B cell (primary cell): ENCODE data around the gene TCF12. TPM values are rescaled to one million over a fixed set of nuclear protein-coding genes. Genes with fewer than 3 reads are reported as not detected.

Source experiments
- ATAC-seq: fragments of 200-7000 bp; cut with Tn5 transposase; one replicate; pipeline ENCODE4 v1.10.0; 2021; ENCODE audit warnings: low read depth, mild to moderate bottlenecking, moderate number of reproducible peaks, moderate library complexity
- CTCF ChIA-PET: fragments of 350-600 bp; sonication (Branson Sonifier 250); formaldehyde crosslinking; loops from one replicate; lab custom pipeline; 2021; ENCODE audit warnings: antibody characterized with exemption, inconsistent platforms; lab: Charles Lee
- POLR2A ChIA-PET: fragments of 350-600 bp; sonication (Branson Sonifier 250); formaldehyde crosslinking; loops from one replicate; lab custom pipeline; 2021; ENCODE audit warnings: antibody characterized with exemption; lab: Charles Lee
- DNase-seq: peaks from one replicate; pipeline ENCODE4 v3.0.0; 2013
- H2AFZ ChIP-seq: 2 replicates; pipeline ENCODE4 v1.6.1; 2012; ENCODE audit warnings: mild to moderate bottlenecking, low read depth, low read length; ENCODE audit not compliant: insufficient read depth, poor library complexity, severe bottlenecking
- H3K27ac ChIP-seq, 2 donors: 1 replicate in 1 of 2; 2 replicates in 1 of 2; pipeline ENCODE4 v1.5.1; 2012 to 2013; ENCODE audit warnings: low read length in 2 of 2, mild to moderate bottlenecking in 2 of 2, moderate library complexity in 1 of 2
- H3K27me3 ChIP-seq, 4 experiments: fragments of 200-600 bp in 1 of 4; sonication (generic) in 1 of 4; replicated peaks in 1 of 4; 1 replicate in 2 of 4; 2 replicates in 2 of 4; pipeline versions ENCODE4 v1.6.1 to v1.7.0; 2013 to 2016; ENCODE audit warnings: low read length in 3 of 4, mild to moderate bottlenecking in 2 of 4, mixed read lengths in 1 of 4, moderate library complexity in 1 of 4; ENCODE audit not compliant: insufficient read depth in 4 of 4, control insufficient read depth in 3 of 4; ENCODE audit errors: control extremely low read depth in 1 of 4
- H3K36me3 ChIP-seq, 2 experiments: replicated peaks in 1 of 2; 1 replicate in 1 of 2; 2 replicates in 1 of 2; pipeline versions ENCODE4 v1.6.1 to v1.7.1; 2013; ENCODE audit warnings: low read length in 1 of 2; ENCODE audit not compliant: insufficient read depth in 2 of 2, control insufficient read depth in 1 of 2; ENCODE audit errors: control extremely low read depth in 1 of 2, extremely low read depth in 1 of 2
- H3K4me1 ChIP-seq, 2 donors: fragments of 200-600 bp in 1 of 2; sonication (generic) in 1 of 2; 1 replicate in 1 of 2; 2 replicates in 1 of 2; pipeline versions ENCODE4 v1.5.1 to v1.6.1; 2013 to 2017; ENCODE audit warnings: low read length in 2 of 2; ENCODE audit not compliant: control insufficient read depth in 2 of 2, insufficient read depth in 2 of 2
- H3K4me2 ChIP-seq: replicated peaks from 2 replicates; pipeline ENCODE3; 2012; ENCODE audit warnings: mild to moderate bottlenecking, low read depth, low read length; ENCODE audit not compliant: poor library complexity, severe bottlenecking
- H3K4me3 ChIP-seq, 5 experiments: fragments of 200-600 bp in 1 of 5; sonication (generic) in 1 of 5; 1 replicate in 3 of 5; 2 replicates in 2 of 5; pipeline versions ENCODE4 v1.5.1 to v1.7.0; 2011 to 2016; ENCODE audit warnings: low read length in 4 of 5, mild to moderate bottlenecking in 4 of 5, low read depth in 2 of 5, control low read depth in 1 of 5, moderate library complexity in 1 of 5; ENCODE audit not compliant: insufficient read depth in 1 of 5; ENCODE audit errors: control extremely low read depth in 1 of 5, extremely low read depth in 1 of 5
- H3K79me2 ChIP-seq: fragments of 200-600 bp; sonication (generic); one replicate; pipeline ENCODE4 v1.6.0; 2016; ENCODE audit warnings: low read length; ENCODE audit not compliant: control insufficient read depth, insufficient read depth
- H3K9ac ChIP-seq: fragments of 200-600 bp; sonication (generic); 2 replicates; pipeline ENCODE4 v1.6.1; 2017; ENCODE audit warnings: mild to moderate bottlenecking, low read length, moderate library complexity
- H3K9me3 ChIP-seq, 3 donors: one replicate each; pipeline versions ENCODE4 v1.6.1 to v1.7.1; 2013; ENCODE audit warnings: low read length in 2 of 3; ENCODE audit not compliant: control insufficient read depth in 2 of 3, insufficient read depth in 1 of 3; ENCODE audit errors: control extremely low read depth in 1 of 3
- H4K20me1 ChIP-seq: 2 replicates; pipeline ENCODE4 v1.6.0; 2012; ENCODE audit warnings: mild to moderate bottlenecking, low read length; ENCODE audit not compliant: insufficient read depth, control insufficient read depth, poor library complexity, severe bottlenecking
- H3K27ac Mint-ChIP-seq: one replicate; pipeline ENCODE4 v1.8.0; 2021; ENCODE audit warnings: mixed read lengths
- H3K27me3 Mint-ChIP-seq: one replicate; pipeline ENCODE4 v1.8.0; 2021; ENCODE audit warnings: mixed read lengths
- H3K4me1 Mint-ChIP-seq: one replicate; pipeline ENCODE4 v1.8.0; 2021; ENCODE audit warnings: mixed read lengths
- H3K4me3 Mint-ChIP-seq: one replicate; pipeline ENCODE4 v1.8.0; 2021; ENCODE audit warnings: mixed read lengths
- H3K9me3 Mint-ChIP-seq: one replicate; pipeline ENCODE4 v1.8.0; 2022; ENCODE audit warnings: mixed read lengths; ENCODE audit not compliant: insufficient read depth
- EZH2 ChIP-seq: IDR thresholded peaks from 2 replicates; pipeline ENCODE4 v1.6.1; 2012; ENCODE audit warnings: borderline replicate concordance, low read depth, mild to moderate bottlenecking, moderate library complexity, low read length; ENCODE audit not compliant: insufficient read depth, poor library complexity, severe bottlenecking
- WGBS: methylation state at CpG from one replicate; pipeline ENCODE4 v1.1.5; 2013; ENCODE audit warnings: missing lambda C conversion rate; ENCODE audit not compliant: insufficient coverage; 5-methylcytosine and 5-hydroxymethylcytosine counted together
- intact Hi-C: fragments of 100-400 bp; cut with micrococcal nuclease; formaldehyde crosslinking; loops from one replicate; pipeline ENCODE4 v1.10.0; 2022
- polyA plus RNA-seq: library from polyadenylated mRNA; depleted of rRNA; stranded (reverse); fragments of >200 nt; gene quantifications from 2 replicates; pipeline ENCODE4 v1.2.3, GENCODE V29; 2012
- total RNA-seq, 2 donors: library from RNA; stranded (reverse); fragments of 120-200 nt in 1 of 2; gene quantifications; 1 replicate in 1 of 2; 2 replicates in 1 of 2; pipeline versions ENCODE4 v1.2.3 to v1.2.4, GENCODE V29; 2013 to 2022
- TF ChIP-seq, protein P1 (sequence below): fragments of 200-600 bp; IDR thresholded peaks from one replicate; pipeline ENCODE4 v1.8.0; 2022; ENCODE audit warnings: antibody characterized with exemption, mild to moderate bottlenecking

Gene TCF12
- total and polyA plus RNA-seq, 2 donors (not counting 1 experiment from before 2014, with no cell fraction given): 27.1 to 131 TPM

GRCh38 chr15:56984681-56985481, 66.4 kb downstream of the TCF12 start:
- Histone ChIP-seq H3K27me3 (no peaks in the 10 kb centered on the region), H3K79me2 (peaks cover 60% of the 10 kb centered on the region), H3K4me1 (peaks cover 0 to 28% of the 10 kb centered on the region in 2 donors), H3K9me3 (no peaks in the 10 kb centered on the region), H3K4me3 (no peak overlapping the region), H2AFZ (no peak overlapping the region), H3K4me2 (peak overlapping the region; percentile 0), H3K9ac (no peak overlapping the region), H4K20me1 (peaks cover 42% of the 10 kb centered on the region), H3K36me3 (no peaks in the 10 kb centered on the region), H3K27ac (peak overlapping the region in 1 of 2 donors; percentile 24)
- ATAC-seq (no peak), DNase-seq (no peak)
- intact Hi-C loops: no loop called here
- Mint-ChIP-seq H3K4me1 (peaks cover 55% of the 10 kb centered on the region), H3K9me3 (no peaks in the 10 kb centered on the region), H3K4me3 (no peak overlapping the region), H3K27me3 (no peaks in the 10 kb centered on the region), H3K27ac (peak overlapping the region; percentile 23)
- ChIA-PET CTCF (no interaction called here), POLR2A (interaction anchor here (0.6 kb wide), 1 partner anchor 91 kb away, joined by 6 read pairs; no protein-coding TSS in a partner anchor)
- WGBS: no CpG with 5 or more reads among the region's 3 CpGs
- TF ChIP-seq, protein P1, sequence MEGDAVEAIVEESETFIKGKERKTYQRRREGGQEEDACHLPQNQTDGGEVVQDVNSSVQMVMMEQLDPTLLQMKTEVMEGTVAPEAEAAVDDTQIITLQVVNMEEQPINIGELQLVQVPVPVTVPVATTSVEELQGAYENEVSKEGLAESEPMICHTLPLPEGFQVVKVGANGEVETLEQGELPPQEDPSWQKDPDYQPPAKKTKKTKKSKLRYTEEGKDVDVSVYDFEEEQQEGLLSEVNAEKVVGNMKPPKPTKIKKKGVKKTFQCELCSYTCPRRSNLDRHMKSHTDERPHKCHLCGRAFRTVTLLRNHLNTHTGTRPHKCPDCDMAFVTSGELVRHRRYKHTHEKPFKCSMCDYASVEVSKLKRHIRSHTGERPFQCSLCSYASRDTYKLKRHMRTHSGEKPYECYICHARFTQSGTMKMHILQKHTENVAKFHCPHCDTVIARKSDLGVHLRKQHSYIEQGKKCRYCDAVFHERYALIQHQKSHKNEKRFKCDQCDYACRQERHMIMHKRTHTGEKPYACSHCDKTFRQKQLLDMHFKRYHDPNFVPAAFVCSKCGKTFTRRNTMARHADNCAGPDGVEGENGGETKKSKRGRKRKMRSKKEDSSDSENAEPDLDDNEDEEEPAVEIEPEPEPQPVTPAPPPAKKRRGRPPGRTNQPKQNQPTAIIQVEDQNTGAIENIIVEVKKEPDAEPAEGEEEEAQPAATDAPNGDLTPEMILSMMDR: no peak
- TF ChIP-seq EZH2: no peak

- whole genome bisulfite sequencing: no CpG with 5 or more reads among the region's 1 CpG
- H3K4me3 ChIP-seq: no peak overlapping the region
- H3K4me1 Mint-ChIP-seq: peaks cover 53% of the 10 kb centered on the region
- ChIA-PET CTCF (interaction anchor here (0.7 kb wide), 1 partner anchor 32 kb away, joined by 3 read pairs; no protein-coding TSS in a partner anchor), POLR2A (no interaction called here)
- H3K4me2 ChIP-seq: no peak overlapping the region
- intact Hi-C loops: no loop called here
- no peaks in the 10 kb centered on the region for H3K9me3 ChIP-seq
- H3K27me3 Mint-ChIP-seq: no peaks in the 10 kb centered on the region
- no peak for ATAC-seq
- DNase-seq: no peak
- H3K9ac ChIP-seq: no peak overlapping the region
- TF ChIP-seq, protein P1: no peak
- H3K4me3 Mint-ChIP-seq: no peak overlapping the region
- H3K4me1 ChIP-seq: peaks cover 0 to 24% of the 10 kb centered on the region in 2 donors
- H2AFZ ChIP-seq: no peak overlapping the region
- H3K36me3 ChIP-seq: no peaks in the 10 kb centered on the region
- H3K27ac Mint-ChIP-seq: no peak overlapping the region
- H4K20me1 ChIP-seq: peaks cover 39% of the 10 kb centered on the region
- H3K27me3 ChIP-seq: no peaks in the 10 kb centered on the region
- peak overlapping the region in 1 of 2 donors; percentile 13 for H3K27ac ChIP-seq
- no peaks in the 10 kb centered on the region for H3K9me3 Mint-ChIP-seq
- H3K79me2 ChIP-seq: peaks cover 60% of the 10 kb centered on the region
Observed at GRCh38 chr15:56985856-56986255, 67.4 kb downstream of the TCF12 start.
